HG03039 (cell line): ENCODE results near the gene TBC1D17.
A peak's percentile ranks its signal among the peaks of the same experiment; 100 is the strongest.

Experiments used
- ATAC-seq: cut with Tn5 transposase; IDR thresholded peaks from one replicate; pipeline ENCODE4 v1.9.1; 2021; ENCODE audit warnings: mild to moderate bottlenecking, moderate library complexity; ENCODE audit not compliant: unreplicated experiment

The TBC1D17 gene

GRCh38 chr19:49875177-49875576, 2.3 kb upstream of the TBC1D17 start:
- no peak for ATAC-seq

DNA sequence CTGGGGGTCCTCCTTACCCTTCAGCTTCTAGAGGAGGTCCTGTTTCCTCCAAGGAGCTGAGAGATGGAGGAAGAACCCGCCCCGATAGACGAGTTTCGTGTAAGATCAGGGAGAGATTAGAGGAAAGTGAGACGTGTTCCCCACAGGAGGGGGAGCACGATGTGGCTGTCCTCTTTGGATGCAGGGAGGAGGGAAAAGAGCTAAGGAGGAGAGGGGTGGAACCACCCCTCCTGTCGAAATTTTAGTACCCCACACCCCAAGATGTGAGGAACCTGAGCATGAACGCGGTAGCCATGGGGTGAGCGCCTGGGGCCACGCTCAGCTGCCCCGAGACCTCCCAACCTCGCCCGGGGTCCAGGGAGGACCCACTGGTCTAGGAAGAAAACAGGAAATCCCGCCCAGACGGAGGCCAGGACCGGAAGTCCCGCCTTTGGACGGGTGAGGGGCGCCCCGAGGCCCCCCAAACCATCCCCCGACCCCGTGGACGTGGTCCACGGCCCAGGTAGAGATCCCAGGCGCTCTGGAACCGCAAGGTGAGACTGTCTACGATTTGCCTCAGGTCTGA, 1.6 kb upstream of the TBC1D17 start:
- ATAC-seq, result no peak

DNA sequence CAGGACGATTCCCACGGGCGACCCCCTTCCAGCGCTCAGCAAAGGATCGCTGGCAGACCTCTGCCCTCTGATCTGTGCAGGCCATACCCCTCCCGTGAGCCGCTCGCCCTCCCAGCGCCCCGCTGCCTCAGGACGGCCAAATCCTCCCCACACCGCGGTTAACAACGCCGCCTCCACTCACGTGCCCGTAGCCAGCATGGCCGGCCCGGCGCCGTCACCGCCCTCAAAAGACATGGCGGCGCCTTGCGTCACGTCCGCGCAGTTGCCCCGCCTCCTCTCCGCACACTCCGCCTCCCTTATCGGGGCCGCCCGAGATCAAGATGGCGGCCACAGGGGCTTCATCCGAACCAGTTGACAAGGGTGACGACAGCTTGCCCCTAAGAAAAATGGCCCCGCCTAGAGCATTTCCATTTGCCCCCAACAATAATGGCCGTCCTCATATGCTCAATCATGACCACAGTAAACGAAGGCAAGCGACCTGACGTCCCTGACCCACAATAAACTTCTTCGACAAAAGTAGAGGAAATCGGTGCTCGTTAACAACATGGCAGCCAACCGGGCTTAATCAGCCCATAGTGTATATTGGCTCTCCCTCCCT, 981 bp upstream of the TBC1D17 start:
- ATAC-seq, result peak; percentile 35

- ATAC-seq, result peak; percentile 36
Measured at GRCh38 chr19:49877879-49878743, 609 bp downstream of the TBC1D17 start.

DNA sequence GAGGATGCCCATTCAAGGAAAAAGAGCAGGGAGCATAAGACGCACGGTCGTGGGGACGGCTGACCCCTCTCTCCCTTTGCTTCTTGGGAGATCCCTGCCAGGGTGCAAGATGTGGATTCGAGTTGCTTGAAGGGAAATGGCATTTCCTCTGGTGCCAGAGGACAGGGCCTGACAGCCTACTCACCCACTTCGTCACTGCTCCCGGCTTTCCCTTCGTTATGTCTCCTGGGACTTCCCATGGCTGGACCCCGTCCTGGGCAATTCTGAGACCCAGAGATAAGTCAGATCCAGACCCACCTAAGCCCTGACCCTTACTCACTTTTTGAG, 1.2 kb downstream of the TBC1D17 start:
- ATAC-seq, result no peak

GRCh38 chr19:49879243-49879963, 1.9 kb downstream of the TBC1D17 start:
- ATAC-seq, result no peak

DNA sequence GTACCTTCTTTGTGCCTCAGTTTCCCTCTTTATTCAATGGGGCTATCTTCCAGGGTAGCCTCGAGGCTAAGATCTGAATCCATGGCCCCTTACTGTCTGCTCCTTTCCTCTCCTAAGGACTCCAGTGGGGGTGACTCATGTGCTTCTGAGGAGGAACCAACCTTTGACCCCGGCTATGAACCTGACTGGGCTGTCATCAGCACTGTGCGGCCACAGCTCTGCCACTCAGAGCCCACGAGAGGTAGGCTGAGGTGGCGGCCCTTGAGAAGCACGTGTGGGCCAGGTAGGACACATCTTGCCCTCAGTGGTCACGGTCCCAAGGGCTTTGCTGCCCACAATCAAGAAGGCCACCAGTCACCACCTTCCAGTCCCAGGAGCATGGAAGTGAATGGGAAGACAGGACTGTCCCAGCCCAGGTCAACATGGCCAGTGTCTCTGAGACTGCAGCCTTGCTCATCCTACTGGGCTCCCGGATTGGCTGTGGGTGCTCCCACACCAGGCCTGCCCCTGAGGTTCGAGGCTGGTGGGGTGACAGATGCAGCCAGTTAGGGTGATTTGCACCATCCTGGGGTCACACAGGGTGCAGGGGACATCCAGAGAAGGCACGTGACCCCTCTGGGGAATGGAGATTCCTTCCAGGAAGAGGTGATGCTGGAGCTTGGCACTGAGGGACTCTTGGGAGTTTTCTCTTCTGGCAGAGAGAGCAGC, 2.8 kb downstream of the TBC1D17 start:
- no peak for ATAC-seq

- no peak for ATAC-seq
Measured at GRCh38 chr19:49881186-49881585, 3.7 kb downstream of the TBC1D17 start.

GRCh38 chr19:49881672-49882394, 4.3 kb downstream of the TBC1D17 start:
- ATAC-seq, result no peak

DNA sequence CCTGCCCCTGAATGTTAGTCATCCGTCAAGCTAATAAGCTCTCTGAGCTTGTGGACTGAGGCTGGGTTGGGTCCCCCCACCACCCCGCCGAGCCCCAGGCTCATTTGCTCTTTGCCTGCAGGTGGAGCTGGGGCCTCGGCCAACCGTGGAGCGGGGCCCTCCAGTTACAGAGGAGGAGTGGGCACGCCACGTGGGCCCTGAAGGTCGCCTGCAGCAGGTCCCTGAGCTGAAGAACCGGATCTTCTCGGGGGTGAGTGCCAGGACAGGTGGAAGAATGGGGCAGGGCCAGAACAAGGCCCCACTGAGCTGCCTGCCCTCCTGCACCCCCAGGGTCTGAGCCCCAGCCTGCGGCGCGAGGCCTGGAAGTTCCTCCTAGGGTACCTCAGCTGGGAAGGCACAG, 5.1 kb downstream of the TBC1D17 start:
- no peak for ATAC-seq

DNA sequence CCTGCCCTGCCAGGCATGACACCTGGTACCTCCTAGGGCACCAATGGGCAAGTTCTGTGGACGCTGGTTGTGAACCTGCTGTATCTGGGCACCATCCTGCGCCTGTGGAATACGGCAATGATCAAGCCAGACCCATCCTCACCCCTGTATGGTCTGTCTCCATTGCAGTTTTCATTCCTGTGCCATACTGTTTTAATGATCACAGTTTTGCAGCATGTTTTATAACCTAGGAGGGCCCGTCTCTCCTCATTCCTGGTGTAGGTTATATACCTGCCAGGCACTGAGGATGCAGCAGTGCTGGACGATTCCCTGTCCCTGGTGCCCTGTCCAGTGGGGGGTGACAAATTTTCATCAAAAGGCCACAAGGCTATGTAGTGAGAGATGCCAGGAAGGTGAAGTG, 5.6 kb downstream of the TBC1D17 start:
- no peak for ATAC-seq

- ATAC-seq, result no peak
Measured at GRCh38 chr19:49884109-49884508, 6.6 kb downstream of the TBC1D17 start.

- no peak for ATAC-seq
Measured at GRCh38 chr19:49884760-49885159, 7.3 kb downstream of the TBC1D17 start.

DNA sequence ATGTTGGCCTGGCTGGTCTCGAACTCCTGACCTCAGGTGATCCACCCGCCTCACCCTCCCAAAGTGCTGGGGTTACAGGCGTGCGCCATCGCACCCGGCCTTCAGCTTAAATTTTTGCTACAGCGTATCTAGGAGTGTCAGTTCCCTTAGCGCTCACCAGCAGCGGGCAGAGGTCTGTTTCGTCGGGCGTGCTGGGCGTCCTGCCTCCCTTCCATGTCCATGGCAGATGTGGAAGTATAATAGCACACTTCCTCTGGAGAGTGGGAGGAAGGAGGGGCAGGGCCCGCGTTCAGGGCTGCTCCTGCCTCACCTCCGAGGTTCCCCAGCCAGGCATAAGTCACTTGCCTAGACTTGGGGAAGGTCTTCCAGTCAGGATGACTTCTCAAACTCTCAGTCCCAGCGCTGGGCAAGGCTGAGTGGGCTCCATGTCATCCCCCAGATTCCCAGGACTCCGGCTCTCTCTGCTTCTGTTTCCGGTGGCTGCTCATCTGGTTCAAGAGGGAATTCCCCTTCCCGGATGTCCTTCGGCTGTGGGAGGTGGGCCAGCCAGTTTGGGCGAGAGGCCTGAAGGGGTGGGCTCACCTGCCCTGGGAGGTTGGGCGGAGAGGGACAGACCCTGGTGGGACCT, 9.6 kb downstream of the TBC1D17 start:
- no peak for ATAC-seq

GRCh38 chr19:49887665-49888509, 10.4 kb downstream of the TBC1D17 start:
- ATAC-seq, result no peak

GRCh38 chr19:49888510-49888824, 11.0 kb downstream of the TBC1D17 start:
- ATAC-seq, result no peak

- no peak for ATAC-seq
Measured at GRCh38 chr19:49889038-49889686, 11.7 kb downstream of the TBC1D17 start.

DNA sequence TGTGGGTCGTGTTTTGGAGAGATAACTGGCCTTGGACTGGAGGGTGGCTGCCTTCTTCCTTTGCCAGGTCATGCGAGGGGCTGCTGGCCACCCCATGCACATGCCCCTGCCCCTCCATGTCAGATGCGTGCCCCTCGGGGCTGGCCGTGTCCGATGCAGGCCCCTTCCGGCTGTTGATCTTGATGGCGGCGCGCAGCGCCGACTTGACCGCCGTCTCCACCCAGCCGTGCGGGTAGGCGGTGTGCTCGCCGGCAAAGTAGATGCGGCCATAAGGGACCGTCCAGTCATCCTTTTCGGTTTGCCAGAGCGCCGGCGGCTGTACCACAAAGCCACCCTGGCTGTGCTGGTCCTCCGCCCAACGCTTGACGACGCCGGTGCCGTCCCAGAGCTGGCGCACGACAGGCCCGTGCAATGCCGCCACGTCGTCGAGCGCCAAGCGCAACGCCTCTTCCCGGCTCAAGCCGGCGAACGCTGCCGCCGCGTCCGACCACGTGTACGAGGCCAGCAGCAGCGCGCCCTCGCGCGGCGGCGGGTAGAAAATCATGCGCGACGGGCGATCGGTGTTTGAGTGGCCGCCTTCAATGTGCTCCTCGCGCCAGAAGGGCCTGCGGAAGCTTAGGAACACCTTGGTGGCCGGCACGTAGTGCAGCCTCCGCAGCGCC, 12.3 kb downstream of the TBC1D17 start:
- no peak for ATAC-seq
